T-helper 22 cell (primary cell): ENCODE measurements around the gene OBSCN.

Source experiments
- DNase-seq: peaks from one replicate; pipeline ENCODE4 v3.0.0-alpha.2; 2020; ENCODE audit warnings: low read depth

OBSCN gene

GRCh38 chr1:228277491-228278431 lies 69.9 kb downstream of the OBSCN start:
- DNase-seq = no peak

GRCh38 chr1:228278432-228278941 lies 70.6 kb downstream of the OBSCN start:
- DNase-seq = no peak

- no peak for DNase-seq
These were observed 71.3 kb downstream of the OBSCN start for GRCh38 chr1:228279011-228279721.

- no peak for DNase-seq
These were observed 71.9 kb downstream of the OBSCN start for GRCh38 chr1:228279722-228280105.

- no peak for DNase-seq
These were observed 72.5 kb downstream of the OBSCN start for GRCh38 chr1:228280106-228280901.

- DNase-seq = no peak
These were observed 73.2 kb downstream of the OBSCN start for GRCh38 chr1:228280961-228281591.

- DNase-seq = no peak
These were observed 73.9 kb downstream of the OBSCN start for GRCh38 chr1:228281631-228282328.

GRCh38 chr1:228282329-228283042 lies 74.6 kb downstream of the OBSCN start:
- DNase-seq = no peak

GRCh38 chr1:228283043-228283371 lies 75.2 kb downstream of the OBSCN start:
- no peak for DNase-seq

- DNase-seq = no peak
These were observed 75.8 kb downstream of the OBSCN start for GRCh38 chr1:228283476-228284147.

GRCh38 chr1:228284148-228284495 lies 76.3 kb downstream of the OBSCN start:
- DNase-seq = no peak

- DNase-seq = no peak
These were observed 76.7 kb downstream of the OBSCN start for GRCh38 chr1:228284521-228284920.

- DNase-seq = no peak
These were observed 78.0 kb downstream of the OBSCN start for GRCh38 chr1:228285661-228286504.

- DNase-seq = no peak
These were observed 78.9 kb downstream of the OBSCN start for GRCh38 chr1:228286505-228287417.

GRCh38 chr1:228287541-228288425 lies 79.9 kb downstream of the OBSCN start:
- no peak for DNase-seq

GRCh38 chr1:228288536-228289238 lies 80.8 kb downstream of the OBSCN start:
- DNase-seq = no peak
